Posterior cingulate gyrus (tissue), 11 donors: ENCODE measurements around the gene TTLL11.
"Not testable (repeated sequence)": the region's sequence is repeated elsewhere in the genome, so short reads cannot be mapped to it uniquely, and the experiment has no call there.

Experiments used
- DNase-seq, 10 donors: peaks; one replicate each; pipeline versions ENCODE4 v3.0.0 to v3.0.0-alpha.2; 2020 to 2021; ENCODE audit warnings: mixed read lengths in 3 of 10
- intact Hi-C: fragments of 100-400 bp; cut with DNase I; formaldehyde crosslinking; loops from one replicate; pipeline ENCODE4 v1.15.1; 2023

The TTLL11 gene

GRCh38 chr9:121813519-121814210 is 279.4 kb downstream of the TTLL11 start:
- no peak for DNase-seq
- intact Hi-C loops = no loop called here

- intact Hi-C loops = no loop called here
- no peak for DNase-seq
Measured at GRCh38 chr9:121812159-121812735, 280.9 kb downstream of the TTLL11 start.

- intact Hi-C loops = no loop called here
- DNase-seq = no peak
Measured at GRCh38 chr9:121811751-121812150, 281.4 kb downstream of the TTLL11 start.

DNA sequence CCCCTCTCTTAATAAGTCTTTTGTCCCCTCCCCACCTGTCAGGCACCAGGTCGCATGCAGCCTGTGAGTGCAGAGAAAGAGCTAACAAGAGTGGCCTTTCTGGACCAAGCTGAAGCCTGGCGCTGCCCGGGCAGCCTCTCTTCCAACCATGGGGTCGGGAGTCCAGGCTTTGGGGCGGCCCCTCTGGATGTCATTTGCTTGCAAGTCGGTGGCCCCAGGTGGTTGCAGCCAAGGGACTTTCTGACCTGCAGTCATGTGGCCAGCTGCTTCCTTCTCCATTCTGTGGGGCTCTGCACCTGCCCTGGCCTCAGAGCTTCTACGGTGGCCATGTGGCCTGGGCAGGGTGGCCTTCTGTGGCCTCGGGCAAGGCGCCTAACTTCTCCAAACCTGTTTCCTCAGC is 282.0 kb downstream of the TTLL11 start:
- intact Hi-C loops = no loop called here
- no peak for DNase-seq

DNA sequence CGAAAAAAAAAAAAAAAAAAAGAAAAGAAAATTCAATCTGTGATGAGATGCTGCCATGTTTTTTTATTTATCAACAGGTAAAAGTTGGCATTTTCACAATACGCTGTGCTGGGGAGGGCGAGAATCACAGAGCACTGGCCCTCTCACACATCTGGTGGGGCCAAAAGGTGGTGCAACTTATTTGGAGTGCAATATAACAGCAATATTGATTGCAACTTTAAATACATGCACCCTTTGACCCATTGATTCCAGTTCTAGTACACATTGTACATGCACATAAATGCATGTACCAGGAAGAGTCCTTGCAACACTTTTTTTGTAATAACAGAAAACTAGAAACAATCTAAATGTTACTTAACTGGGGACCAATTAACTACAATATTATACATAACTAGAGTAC is 282.6 kb downstream of the TTLL11 start:
- intact Hi-C loops = no loop called here
- DNase-seq = no peak

DNA sequence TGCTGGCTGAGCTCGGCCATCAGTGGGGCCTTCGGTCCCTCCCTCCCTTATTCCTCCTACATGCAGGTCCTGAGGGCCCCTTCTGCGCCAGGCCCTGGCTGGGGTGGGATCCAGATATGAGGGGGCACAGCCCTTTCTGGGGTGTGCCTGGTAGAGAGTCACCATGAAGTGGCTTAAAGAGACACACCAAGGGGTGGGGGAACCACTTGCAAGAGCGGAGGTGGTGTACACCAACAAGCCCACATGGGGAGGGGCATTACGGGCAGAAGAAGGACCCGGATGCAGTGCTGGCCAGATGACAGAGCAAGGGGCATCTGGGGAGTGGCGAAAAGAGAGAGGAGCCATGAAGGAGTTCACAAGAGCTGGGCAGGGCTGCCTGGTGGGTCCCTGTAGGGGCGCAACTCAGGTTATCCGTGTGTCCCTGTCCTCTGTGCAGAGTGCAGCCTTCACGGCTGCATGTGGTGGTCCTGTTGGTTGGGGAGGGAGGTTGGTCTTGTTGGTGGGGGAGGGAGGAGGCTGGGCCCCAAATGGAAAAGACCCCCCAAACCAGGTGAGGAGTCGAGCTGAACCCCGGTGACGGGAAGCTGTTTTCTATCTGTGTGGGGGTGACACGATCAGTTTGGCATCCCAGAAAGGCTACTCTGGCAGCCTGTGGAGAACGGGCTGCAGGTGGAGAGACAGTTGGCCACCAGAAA is 283.6 kb downstream of the TTLL11 start:
- intact Hi-C loops = no loop called here
- peak in 1 of 10 donors; percentile 50 for DNase-seq

DNA sequence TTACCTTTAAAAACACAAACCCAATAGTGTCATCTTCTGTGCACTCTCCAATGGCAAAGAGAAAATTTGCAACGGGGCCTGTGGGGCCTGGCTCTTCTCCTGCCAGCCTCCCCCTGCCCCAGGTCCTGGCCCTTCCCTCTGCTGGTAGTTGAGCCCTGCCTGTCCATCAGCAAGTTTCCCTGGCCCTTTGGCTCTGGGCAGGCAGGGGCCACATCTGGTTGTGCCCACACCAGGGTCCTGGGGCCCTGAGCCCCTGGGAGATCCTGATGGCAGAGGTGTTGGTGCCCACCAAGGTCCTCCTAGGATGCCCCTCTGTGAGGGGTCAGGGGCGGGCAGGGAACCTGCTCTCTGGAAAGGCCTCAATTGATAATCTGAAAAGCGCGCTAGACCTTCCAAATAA is 284.3 kb downstream of the TTLL11 start:
- intact Hi-C loops = no loop called here
- peak in 1 of 10 donors; percentile 64 for DNase-seq

GRCh38 chr9:121807823-121808278 is 285.3 kb downstream of the TTLL11 start:
- intact Hi-C loops = no loop called here
- peak in 1 of 10 donors; percentile 49 for DNase-seq

GRCh38 chr9:121807069-121807822 is 285.9 kb downstream of the TTLL11 start:
- DNase-seq = peak in 2 of 10 donors; percentile 67 to 72
- intact Hi-C loops = no loop called here

DNA sequence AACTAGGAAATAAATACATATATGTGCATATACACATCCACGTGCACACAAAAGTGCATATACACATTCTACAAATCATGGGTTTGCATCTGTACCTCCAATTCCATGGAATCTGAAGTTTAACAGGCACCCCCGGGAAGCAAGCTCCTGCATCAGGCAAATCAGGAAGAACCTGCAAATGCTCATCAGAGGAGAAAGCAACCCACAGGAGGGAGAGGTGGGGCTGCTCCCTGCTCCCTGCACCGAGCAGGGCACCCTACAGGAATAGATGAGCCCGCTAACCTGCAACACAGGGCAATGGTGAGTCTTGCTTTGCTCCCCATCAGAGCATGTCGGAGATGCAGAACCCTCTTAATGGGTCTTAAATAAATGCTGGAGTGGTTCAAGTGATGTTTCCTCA is 290.4 kb downstream of the TTLL11 start:
- intact Hi-C loops = no loop called here
- DNase-seq = no peak

DNA sequence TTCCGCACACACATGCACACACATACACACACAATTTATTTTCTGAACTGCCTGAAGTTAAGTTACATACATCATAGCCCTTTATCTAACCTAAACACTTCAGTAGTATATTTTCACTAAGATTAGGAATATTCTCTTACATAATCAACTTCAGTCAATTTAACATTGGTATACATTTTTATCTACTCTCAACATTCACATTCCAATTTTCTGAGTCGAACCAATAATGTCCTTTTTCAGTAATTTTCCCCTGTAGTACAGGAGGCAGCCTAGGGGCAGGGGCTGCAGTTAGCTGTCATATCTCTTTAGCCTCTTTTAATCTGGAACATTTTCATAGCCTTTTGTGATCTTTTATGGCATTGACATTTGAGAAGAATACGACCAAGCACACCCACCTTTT is 291.5 kb downstream of the TTLL11 start:
- no peak for DNase-seq

GRCh38 chr9:121800376-121800775 is 292.7 kb downstream of the TTLL11 start:
- DNase-seq = peak in 1 of 10 donors; percentile 55
- intact Hi-C loops = no loop called here

More for the DNA sequence above, 291.5 kb downstream of the TTLL11 start:
- intact Hi-C loops = no loop called here

DNA sequence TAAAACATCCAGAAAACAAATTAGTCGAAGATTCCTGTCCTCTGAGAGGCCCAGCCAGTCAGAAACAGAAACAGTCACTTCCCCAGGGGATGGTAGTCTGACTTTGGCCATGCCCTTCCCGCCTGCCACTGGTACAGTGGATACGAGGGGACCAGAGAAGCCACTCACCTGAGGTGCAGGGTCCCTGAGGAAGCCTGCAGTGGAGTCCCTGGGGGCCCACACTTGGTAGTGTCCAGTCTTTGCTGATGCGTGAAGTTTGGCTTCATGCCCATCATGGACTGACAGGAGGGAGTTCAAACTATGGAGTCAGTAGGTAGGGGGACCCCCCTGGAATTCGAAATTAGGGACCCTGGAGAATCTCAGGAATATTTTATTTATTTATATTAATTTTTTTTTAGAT is 294.2 kb downstream of the TTLL11 start:
- DNase-seq = no peak
- intact Hi-C loops = no loop called here

GRCh38 chr9:121797081-121797480 is 296.0 kb downstream of the TTLL11 start:
- intact Hi-C loops = no loop called here
- no peak for DNase-seq

- intact Hi-C loops = not testable (repeated sequence)
Measured at GRCh38 chr9:121794334-121794733, 298.8 kb downstream of the TTLL11 start.

DNA sequence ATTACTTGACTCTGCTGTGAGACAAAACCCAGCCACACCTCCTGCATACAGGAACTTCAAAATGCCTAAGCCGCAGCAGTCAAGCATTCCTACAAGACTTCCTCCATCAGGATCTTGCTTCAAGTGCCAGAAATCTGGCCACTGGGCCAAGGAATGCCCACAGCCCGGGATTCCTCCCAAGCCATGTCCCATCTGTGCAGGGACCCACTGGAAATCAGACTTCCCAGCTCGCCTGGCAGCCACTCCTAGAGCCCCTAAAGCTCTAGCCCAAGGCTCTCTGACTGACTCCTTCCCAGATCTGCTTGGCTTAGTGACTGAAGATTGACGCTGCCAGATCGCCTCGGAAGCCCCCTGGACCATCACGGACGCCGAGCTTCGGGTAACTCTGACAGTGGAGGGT is 300.6 kb downstream of the TTLL11 start:
- intact Hi-C loops = not testable (repeated sequence)
- DNase-seq = peak in 1 of 10 donors; percentile 58

More at GRCh38 chr9:121794334-121794733, 298.8 kb downstream of the TTLL11 start:
- not testable (repeated sequence) for DNase-seq

DNA sequence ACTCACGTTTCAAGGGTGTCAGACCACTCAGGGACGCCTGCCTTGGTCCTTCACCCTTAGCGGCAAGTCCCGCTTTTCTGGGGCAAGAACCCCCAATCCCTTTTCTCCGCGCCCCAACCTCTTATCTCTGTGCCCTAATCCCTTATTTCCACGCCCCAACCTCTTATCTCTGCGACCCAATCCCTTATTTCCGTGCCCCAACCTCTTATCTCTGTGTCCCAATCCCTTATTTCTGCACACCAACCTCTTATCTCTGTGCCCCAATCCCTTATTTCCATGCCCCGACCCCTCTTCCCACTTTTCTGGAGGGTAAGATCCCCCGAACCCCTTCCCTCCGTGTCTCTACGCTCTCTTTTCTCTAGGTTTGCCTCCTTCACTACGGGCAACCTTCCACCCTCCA is 302.3 kb downstream of the TTLL11 start:
- DNase-seq = no peak
- intact Hi-C loops = no loop called here

DNA sequence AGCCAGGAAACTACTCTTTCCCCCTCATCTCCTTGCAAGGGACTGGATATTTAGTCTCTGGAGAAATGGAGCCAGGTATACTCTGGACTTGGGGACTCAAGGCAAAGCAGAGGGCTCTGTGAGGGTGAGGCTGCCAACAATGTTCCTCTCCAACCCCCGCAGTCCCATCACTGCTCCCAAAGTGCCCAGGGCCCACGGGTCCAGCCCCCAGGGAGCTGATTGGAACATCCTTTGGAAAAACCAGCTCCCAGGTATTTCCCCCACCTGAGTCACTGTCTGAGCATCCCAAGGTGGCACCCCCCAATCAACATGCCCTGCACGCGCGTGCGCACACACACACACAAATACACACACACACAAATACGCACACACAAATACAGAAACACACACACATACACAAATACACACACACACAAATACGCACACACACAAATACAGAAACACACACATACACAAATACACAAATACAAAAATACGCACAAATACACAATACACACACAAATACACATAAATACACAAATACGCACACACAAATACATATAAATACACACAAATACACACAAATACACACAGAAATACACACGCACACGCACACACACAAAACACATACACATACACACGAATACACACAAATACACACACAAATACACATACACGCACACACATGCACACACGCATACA is 304.3 kb downstream of the TTLL11 start:
- intact Hi-C loops = no loop called here
- no peak for DNase-seq

GRCh38 chr9:121786998-121787422 is 306.1 kb downstream of the TTLL11 start:
- intact Hi-C loops = no loop called here
- DNase-seq = peak in 1 of 10 donors; percentile 55

DNA sequence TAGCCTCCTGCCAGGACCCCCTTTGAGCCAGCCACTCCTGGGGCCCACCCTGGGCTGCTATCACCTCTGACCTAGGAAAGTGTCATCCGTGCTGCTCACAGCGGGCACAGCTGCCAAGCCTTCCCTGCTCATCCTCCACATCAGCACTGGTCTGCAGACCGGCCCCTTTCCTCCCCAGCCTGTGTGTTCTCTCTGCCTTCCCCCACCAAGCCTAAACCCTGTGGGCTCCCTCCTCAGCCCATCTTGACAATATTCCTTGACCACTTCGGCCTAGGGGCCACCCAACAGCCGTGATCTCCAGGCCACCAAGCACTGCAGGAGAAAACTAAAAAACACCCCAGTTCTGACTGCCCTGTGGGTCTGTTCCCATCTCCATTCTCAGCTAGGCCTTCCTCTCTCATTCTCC is 306.6 kb downstream of the TTLL11 start:
- intact Hi-C loops = no loop called here
- DNase-seq = no peak
